HG02973 (cell line): ENCODE data around the gene ANKMY1.
"Not testable (repeated sequence)": the region's sequence is repeated elsewhere in the genome, so short reads cannot be mapped to it uniquely, and the experiment has no call there.

Source experiments
- ATAC-seq: cut with Tn5 transposase; IDR thresholded peaks from one replicate; pipeline ENCODE4 v1.9.1; 2021; ENCODE audit warnings: moderate library complexity; ENCODE audit not compliant: unreplicated experiment

The ANKMY1 gene

DNA sequence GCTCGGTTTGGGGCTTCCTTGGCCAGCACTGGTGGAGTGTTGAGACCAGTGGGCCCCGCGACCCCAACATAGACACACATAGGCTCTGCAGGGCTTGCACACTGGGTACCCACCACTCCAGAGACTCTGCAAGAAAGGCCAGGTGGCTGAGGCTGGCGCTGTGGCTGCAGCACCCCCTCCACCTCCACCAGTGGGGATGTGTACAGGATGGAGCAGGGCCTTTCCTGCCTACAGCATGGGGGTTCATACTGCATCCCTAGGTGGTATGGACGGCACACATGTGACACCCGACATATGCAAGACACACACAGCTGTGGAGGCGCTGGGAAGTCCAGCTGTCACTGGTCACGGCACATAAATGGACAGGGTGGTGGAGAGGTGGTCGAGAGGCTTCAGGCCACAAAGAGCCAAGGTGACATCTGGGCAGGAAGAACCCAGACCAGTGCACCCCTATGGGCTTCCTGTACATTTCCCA, 11.8 kb upstream of the ANKMY1 start:
- no peak for ATAC-seq

DNA sequence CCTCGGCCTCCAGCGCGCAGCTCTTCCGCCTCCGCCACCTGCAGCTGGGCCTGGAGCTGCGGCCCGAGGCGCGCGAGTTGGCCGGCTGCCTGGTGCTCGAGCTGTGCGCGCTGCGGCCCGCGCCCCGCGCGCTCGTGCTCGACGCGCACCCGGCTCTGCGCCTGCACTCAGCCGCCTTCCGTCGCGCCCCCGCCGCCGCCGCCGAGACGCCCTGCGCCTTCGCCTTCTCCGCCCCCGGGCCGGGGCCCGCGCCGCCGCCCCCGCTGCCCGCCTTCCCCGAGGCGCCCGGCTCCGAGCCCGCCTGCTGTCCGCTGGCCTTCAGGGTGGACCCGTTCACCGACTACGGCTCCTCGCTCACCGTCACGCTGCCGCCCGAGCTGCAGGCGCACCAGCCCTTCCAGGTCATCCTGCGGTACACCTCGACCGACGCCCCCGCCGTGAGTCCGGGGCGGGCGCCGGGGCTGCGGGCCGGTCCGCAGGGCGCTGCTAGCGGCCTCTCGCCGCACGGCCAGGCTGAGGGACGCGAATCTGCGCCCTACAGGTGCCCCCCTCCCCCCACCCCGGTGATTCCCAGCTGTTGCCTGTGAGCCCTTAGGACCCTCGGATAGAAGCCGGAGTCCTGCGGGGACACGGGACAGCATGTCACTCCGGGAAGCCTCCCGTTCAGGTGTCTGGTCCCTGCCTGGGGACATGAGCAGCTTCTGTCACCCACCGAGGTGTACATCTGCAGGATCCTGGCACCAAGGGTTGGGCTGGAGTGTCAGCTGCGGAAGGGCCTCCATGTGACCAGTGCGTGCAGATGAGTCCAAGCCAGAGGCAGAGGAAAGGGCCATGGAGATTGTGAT, 11.1 kb upstream of the ANKMY1 start:
- ATAC-seq = peak; percentile 14

GRCh38 chr2:240567872-240568677, 10.3 kb upstream of the ANKMY1 start, which contains the start of gene RNPEPL1:
TSS of gene RNPEPL1 (plus strand) at chr2:240568484. CDS start at chr2:240568587, 103 bp downstream.
- ATAC-seq = peak; percentile 21

DNA sequence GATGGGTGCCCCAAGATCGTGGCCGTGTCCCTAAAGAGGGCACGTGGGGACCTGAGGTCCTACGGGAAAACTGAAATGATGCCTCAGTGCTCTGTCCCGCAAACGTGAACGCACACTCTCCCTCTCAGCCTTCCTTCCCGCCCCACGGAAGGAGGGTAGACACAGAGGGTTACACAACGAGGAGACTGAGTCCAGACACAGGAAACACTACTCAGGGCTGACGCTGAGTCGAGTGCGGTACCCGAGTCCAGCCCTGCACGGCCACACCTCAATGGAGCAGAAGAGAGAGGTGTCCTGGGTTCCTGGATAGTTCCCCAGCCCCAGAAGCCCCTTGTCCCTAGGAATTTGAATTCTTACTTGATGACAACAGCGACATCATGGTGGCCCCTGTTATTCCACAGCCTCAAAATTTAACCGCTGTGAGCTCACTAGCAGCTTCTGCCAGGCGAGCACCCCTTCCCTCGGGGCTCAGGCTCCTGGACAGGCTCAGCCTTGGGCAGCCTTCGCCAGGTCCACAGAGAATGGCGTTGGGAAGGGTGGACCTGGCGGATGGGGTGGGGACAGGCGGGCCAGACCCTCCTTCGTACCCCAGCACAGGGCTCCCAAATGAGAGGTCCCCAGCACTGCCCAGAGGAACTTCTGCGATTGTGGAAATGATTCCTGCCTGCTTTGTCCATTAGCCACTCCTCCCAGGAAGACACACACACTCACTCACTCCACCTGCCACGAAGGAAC, 9.5 kb upstream of the ANKMY1 start:
- no peak for ATAC-seq

DNA sequence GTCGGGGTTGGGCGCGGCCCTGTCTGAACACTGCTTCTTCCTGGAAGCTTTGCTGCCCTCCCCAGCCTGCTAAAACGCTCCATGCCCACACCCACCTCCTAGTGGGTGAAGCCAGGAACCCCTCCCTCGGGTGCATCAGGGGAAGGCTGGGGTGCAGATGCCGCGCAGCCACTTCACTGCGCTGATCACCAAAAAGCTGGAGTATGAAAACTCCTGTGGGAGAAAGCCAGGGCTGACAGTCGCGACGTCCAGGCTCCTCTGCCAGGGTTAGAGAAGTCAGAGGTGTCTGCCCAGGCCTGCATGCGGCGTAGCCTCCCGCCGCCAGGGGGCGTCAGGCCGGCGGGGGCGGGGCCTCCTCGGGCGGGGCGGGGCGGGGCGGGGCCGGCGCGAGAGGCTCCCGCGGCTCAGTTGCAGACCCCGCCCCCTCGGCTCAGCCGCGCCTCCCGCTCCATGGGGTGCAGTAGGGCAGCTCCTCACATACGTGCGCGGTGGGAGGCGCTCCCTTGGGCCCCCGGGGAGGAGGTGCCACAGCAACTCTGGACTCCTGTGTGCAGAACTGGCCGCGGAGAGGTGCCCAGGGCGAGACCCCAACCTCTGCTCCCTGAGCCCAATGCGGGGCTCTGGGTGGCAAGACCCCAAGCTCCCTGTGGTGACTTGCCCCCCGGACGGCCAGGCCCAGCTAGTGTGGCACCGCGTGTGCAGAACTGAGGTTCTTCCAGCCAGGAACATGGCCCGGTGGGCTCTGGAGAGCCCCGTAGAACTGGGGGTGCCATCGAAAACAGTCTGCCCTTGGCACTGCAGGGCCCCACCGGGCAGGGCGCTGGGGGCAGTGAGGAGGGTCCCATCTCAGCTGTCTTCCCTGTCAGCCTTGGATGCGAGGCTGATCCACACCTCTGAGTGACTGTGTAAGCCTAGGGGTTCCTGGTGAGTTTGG, 8.7 kb upstream of the ANKMY1 start:
- ATAC-seq = peak; percentile 42

GRCh38 chr2:240565333-240566202, 7.8 kb upstream of the ANKMY1 start:
- ATAC-seq = peak; percentile 33

- no peak for ATAC-seq
Observed at GRCh38 chr2:240564561-240565332, 7.0 kb upstream of the ANKMY1 start.

GRCh38 chr2:240563951-240564560, 6.3 kb upstream of the ANKMY1 start:
- no peak for ATAC-seq

DNA sequence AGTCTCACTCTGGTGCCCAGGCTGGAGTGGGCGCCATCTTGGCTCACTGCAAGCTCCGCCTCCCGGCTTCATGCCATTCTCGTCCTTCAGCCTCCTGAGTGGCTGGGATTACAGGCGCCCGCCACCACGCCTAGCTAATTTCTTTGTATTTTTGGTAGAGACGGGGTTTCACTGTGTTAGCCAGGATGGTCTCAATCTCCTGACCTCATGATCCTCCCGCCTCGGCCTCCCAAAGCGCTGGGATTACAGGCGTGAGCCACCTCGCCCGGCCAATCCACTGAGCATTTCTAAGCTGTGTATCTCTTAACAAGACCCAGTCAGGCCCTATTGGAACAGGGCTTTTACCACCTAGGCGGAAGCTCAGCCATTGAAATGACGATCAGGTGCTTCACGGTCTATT, 5.4 kb upstream of the ANKMY1 start:
- not testable (repeated sequence) for ATAC-seq

DNA sequence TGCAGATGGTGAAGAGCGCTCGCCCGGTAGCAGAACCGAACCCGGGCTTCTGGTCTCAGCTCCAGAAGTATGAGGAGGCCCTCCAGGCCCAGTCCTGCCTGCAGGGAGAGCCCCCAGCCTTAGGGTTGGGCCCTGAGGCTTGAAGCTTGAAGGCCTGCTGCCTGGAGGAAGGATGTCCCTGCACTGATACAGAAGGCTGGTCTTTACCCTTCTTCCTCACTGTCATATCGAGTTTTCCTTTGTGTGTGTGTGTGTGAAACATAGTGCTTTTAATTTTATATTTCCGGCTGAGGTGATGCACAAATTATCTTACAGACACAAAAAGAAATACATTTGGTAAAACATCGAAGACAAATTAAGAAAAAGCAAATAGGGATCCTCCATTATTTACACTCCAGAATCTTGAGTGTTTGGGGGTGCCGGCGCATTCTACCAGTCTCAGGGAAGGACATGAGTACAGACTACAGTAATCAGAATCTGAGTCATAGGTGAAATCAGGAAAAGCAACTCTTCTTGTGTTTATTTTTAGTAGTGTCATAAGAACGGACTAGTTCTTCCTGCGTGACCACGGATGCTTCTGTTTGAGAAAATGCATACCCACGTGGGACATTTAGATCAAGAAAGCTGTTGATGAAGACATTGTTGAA, 3.7 kb upstream of the ANKMY1 start:
- ATAC-seq = no peak

DNA sequence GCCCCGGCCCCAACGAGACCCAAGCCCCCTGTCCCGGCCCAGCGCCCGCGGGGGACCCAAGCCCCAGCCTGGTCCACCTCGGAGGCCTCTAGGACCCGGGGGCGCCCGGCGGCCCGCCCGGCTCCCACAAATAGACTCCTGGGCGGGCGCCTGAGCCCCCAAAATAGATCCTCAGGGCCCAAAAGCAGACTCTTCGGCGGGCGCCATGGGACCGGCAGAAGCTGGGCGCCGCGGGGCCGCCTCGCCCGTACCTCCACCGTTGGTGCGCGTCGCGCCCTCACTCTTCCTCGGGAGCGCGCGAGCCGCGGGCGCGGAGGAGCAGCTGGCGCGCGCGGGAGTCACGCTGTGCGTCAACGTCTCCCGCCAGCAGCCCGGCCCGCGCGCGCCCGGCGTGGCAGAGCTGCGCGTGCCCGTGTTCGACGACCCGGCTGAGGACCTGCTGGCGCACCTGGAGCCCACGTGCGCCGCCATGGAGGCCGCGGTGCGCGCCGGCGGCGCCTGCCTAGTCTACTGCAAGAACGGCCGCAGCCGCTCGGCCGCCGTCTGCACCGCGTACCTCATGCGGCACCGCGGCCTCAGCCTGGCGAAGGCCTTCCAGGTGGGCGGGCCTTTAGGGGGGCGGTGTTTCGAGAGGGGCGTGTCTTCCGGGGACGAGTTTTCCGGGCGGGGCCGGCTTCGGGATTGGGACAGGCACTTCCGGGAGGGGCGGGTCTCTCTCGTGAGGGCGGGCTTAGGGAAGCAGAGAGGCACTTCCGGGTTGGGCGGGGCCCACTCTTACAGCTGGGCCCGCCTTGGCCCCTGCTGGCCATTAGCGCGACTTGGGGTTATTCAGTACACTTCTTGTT, 2.9 kb upstream of the ANKMY1 start:
- ATAC-seq = peak; percentile 52

DNA sequence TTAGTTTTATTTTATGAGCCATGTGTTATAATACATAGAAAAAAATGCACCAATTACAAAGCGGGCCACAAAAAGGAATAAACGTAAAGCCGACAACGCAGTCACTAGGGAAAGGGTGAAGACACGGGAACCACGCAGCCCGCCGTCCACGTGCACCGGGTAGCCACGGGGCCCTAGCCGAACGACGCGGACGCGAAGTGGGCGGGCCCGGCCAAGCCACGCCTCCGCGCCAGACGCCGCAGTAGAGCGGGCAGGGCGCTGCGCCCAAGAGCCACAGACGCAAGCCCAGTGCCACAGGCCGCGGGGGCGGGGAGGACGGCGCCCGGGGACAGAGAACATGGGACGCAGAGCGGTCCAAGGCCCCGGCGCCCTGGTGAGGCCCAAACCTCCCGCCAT, 2.3 kb upstream of the ANKMY1 start, which contains the start of gene DUSP28:
Gene DUSP28, plus strand, starts transcription at position 274 of the 396 bp plus-strand sequence. CDS start 328 bp downstream, outside the sequence.
- peak; percentile 50 for ATAC-seq

- no peak for ATAC-seq
Observed at GRCh38 chr2:240559286-240559685, 1.5 kb upstream of the ANKMY1 start.

GRCh38 chr2:240558236-240558761, 511 bp upstream of the ANKMY1 start:
- no peak for ATAC-seq

DNA sequence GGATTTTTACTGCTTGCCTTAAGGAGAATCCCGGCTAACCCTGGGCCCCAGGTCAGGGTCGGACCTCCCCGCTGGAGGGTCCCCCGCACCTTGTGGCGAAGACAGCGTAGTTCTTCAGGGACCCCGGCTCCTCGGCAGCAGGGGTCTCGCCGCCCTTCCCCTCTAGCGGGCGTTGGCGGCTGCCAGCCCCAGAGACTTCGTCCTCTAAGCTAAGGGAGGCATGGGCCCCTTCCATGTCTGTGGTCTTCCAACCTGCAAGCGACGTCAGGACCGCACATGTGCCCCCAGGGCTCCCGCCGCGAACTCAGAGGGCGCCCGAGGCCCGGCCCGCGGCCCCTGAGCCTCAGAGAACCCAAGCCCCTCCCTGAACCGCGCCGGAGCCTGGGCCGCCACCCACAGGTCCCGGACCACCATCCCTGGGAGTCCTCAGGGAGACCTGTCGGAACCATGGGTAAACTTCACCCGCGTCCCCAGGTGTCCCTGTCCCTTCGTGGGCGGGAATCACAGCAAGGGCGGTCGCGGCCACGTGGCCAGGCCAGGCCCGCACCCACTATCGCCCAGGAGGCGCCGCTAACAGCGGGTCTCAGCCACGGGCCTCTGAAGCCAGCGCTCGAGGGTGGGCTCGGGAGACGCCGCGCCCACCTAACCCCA, 562 bp downstream of the ANKMY1 start:
- no peak for ATAC-seq
